HG02623 (cell line): Measurements from ENCODE around the gene OSCP1.

ENCODE experiments used
- ATAC-seq: cut with Tn5 transposase; IDR thresholded peaks from one replicate; pipeline ENCODE4 v1.9.1; 2021; ENCODE audit warnings: moderate library complexity; ENCODE audit not compliant: unreplicated experiment

OSCP1 gene

DNA sequence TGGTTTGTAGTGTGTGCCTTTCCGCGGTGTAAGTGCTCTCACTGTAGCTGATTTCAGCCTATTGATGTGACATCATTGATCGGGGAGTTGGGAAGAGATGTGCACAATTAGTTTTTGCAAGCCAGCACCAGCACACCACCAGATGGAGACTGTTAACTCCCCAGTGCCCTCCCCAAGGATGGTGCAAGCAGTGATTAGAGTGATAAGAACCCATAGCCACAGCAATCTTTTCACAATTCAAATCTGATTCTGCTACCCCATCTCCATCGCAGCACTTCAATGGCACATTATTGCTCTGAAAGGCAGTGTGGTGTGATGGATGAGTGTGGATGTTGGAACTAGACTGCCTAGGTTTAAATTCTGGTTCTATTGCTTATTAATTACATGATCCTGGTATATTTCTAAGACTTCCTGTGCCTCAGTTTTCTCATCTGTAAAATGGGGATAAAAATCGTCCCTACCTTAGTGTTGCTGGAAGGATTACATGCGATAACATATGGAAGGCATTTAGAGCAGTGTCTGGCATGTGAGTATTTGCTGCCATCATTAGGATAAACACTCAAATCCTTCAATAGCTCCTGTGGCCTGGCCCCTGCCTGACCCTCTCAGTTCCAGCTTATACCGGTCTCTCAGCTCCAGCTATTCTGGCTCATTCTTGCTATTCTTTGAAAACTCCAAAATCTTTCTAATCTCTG is 25.8 kb upstream of the OSCP1 start:
- no peak for ATAC-seq

DNA sequence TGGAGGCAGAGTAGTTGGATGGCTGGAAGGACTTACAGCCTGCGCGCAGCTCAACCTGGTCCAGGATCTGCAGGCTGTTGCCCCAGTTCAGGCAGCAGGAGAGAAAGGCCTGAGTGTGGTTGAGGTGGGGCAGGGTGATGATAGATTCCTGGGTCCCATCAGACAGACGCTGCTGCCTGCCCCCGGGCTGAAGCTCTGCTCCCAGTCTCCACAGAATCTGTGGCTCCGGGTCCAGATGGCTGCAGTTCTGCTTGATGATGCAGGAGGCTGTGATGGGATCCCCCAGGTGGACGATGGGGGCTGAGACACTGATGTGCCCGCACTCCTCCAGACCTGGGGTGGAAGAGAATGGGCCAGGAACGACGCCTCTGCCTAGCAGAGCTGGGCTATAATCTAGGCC is 25.1 kb upstream of the OSCP1 start:
- ATAC-seq, result no peak

DNA sequence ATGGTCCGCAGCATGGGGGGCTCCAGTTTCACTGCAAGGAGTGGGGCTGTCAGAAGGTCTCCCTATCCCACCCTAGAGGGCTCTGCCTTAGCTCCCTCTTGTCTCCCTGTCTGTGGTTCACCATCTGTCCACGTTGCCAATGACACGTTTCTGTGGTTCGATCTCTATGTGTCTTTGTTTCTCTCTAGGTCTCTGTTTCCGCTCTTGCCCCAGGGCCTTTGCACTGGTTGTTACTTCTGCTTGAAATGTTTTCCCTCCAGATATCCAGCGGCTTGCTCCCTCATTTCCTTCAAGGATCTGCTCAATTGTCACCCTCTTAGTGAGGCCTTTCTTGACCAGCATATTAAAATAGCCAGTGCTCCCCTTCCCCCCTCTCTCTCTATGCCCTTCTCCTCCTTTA is 22.4 kb upstream of the OSCP1 start:
- ATAC-seq, result no peak

DNA sequence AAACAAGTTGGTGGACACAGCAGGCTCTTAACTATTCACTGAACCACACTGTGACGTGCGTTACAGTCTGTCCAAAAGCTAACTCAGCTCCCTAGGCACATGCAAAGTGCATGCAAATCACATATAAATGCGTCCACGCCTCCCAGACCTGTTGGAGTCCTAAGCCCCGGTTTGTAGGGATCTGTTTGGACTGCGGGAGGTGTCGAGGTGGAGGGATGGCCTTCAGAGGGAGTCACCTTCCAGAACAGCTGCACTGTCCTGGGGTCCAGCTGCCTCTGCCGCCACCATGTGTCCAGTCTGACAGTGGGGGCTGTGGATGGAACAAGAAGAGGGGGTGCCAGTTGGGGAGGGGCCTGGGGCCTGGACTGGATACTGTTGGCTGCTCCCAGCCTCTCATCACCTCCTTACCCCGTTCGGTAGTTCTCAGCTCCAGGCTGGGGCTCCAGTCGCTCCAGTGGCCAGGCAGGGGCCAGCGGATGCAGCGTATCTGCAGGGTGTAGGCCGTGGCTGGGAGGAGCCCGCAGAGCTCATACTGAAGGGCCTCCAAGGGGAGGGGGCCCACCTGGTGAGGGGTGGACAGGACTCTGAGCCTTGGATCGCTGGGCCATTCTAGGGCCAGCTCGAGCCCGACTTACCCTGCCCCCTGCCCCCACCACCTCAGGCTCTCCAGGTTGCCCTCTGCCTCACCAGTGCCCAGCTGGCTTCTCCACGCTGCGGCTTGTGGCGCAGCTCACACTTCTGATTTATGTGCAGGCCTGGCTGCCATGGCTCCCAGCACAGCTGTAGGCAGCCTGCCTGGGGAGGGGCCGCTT is 21.8 kb upstream of the OSCP1 start:
- no peak for ATAC-seq

DNA sequence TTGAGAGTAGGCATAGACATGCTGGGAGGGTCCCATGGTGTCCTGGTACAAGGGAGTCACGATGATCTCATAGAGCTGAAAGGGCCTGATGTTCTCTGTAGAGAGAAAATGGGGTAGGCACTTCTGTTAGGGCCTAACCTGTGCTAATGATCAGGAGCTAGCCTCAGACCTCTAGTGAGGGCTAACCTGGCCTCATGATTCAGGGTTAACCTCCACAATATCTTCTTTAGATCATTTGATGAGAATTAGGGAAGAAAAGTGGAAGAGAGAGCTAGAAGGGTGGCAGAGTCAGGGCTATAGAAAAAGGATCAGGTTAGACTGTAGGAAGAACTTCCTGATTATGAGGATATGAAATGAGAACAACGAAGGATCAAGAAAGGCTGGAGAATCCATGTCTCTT is 18.9 kb upstream of the OSCP1 start:
- no peak for ATAC-seq

DNA sequence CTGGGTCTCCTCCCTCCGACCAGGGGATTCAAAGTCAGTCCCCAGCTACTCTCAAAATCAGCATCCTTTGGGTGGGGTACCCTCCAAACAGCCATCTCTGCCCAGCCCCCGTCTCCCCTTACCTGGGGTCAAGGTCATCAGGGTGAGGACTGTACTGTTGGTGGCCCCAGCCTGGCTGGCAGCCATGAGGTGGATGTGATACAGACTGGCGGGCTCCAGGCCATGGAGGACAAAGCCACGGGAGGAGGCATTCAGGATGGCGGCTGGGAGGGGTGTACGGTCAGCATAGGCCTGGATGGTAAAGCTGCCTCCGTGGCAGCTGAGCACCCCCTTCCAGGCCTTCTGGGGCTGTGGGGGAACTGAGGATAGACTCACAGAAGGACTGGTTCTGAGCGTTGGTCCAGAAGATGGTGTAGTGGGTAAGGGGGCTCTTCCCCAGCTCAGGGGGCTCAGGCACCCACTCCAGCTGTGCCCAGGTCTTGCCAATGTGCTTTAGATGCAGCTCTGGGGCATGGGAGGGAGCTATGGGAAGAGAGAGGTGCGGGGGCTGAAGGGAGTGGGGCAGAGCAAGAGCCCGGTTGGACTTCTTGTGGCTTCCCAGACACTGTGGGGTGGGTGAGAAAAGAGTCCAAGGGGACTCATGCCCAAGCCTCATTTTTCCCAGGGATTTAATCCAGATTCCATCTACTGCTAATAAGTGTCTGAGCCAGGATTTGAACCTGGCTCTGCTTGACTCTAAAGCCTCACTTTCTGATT is 17.6 kb upstream of the OSCP1 start:
- no peak for ATAC-seq

DNA sequence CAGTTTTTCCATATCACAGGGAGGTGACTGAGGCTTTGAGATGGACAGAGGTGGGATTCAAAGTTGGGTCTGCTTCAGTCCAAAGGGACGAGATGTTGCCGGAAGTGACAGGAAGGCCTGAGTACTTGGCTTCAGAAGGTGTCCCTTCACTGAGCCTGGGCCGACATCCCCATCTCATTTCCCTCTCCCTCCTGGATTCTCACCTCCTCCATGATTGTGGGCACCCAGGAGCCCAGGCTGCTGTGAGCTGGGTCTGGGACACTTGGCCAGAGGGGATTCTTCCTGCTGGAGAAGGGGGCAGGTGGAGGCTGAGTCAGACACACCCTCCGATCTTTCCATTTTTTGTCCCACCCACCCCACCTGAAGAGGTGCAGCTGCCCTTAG is 16.8 kb upstream of the OSCP1 start:
- ATAC-seq, result no peak

DNA sequence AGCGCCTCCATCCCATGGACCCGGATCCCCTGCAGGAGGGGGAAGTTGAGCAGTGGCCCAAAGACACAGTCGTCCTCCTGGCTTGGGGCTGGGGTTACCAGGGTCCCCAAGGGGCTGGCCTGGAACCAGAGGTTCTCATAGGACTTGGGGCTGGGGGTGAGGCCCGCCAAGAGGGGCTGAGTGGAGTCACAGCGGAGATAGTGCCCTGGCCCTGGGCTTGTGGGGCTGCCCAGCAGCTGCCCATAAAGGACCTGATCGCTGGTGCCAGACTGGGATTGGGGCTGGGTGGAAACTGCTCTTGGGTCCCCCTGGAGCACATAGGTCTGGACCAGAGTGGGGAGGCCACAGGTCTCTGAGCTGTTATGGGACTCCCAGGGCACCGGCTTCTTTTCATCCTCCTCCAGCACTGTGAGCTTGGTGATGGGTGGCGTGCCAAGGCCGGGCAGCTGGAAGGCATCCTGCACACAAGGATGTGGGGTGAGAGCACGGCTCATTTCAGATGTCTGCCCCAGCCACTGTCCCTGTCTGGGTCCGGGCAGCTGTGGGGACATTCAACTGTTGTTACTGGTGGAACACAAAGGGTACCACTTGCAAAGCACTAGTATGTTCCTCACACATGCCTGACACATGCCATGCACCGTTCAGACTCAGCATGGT is 16.2 kb upstream of the OSCP1 start:
- no peak for ATAC-seq

DNA sequence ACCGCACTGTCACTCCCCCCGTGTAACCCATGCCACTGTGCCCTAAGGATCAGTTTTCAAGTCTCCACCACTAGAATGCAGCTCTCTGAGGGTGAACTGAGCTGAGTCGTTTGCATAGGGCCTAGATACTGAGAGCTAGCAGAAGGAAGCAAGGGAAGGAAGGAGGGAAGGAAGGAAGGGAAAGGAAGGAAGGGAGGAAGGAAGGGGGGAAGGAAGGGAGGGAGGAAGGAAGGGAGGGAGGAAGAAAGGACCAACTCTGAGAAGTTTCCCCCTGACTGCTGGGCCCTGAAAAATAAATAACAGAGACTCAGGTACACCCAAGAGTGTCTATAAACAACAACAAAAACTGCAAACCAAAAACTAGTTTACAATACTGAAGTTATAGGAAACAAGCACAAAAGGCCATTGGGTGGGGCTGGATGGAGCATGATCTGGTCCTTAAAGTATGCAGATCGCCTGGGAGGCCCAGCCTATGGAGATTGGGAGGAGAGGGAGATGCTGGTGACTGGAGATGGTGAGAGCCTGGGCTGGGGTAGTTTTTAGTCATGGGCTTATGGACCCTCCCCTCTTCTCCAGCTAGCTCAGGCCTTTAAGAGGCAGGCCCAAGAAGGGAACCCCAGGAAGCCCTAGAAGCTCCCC is 15.6 kb upstream of the OSCP1 start:
- no peak for ATAC-seq

DNA sequence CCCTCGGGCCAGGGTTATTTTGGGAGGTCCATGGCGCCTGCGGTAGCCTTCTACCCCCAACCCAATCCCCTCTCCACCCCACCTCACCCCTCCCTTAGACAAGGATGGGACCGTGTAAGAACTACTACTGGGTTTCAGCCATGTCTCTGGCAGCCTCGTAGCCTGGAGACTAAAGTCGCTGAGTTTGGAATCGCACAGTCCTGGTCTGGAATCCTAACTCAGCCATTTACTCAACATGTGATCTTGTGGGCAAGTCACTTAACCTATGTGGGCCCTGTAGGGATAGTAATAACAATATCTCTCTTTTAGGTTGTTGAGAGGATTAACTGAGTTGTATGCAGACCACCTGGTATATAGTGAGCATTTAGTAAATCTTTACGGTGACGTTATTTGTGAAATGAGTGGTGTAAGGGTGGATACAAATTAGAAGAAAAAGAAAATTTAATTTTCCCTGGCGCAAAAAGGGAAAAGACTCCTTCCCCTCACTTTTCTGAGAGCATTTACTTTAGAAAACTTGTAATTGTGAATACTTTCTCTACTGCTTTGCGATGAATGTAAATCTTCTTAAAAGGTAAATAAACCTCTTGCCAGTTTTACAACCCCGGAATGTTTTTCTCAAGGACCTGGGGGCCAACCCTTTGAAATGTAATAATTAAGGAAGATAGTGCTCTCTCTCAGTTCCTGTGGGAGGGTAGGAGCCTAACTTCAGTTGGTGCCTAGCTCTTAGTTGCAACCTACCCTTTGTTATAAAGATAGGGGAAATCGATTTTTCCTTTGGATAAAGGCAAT is 14.5 kb upstream of the OSCP1 start:
- peak; percentile 29 for ATAC-seq

DNA sequence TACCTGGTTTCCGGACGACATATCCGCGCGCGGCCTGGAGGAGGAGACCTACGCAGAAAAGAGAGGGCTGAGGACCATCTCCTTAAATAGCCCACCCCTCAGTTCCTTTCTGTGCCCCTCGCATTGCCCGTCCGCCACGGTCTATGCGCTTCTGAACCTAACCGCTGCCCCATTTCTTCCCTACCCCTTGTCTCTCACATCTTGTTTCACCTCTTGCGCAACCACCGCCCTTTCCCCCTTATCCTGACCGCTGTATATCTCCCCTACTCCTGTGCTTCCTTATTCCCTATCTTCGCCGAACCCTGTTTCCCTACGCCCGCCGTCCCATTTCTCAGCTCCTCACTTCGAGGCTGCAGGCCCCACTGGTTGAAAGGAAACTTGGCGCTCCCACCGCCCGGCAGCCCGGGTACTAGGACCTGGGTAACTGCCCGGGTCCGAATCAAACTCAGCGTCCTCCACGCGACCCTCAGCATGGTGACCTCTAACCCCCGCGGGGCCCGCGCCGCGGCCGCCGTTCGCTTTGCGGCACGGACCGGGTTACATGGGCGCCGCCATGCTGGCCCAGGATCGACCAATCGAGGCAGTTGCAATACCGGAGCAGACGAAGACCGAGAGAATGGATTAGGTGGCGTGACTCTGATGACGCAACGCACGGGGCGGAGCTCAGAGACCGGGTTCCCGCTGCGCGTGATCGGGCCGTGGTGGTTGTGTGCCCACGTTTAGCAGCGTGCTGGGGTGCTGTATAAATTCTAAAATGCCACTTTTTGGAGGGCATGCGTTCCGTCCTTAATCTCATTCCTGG is 13.8 kb upstream of the OSCP1 start, which contains the start of gene MRPS15:
Gene MRPS15 (minus strand): TSS at position 582 of the 802 bp plus-strand sequence. CDS start 109 bp downstream, at position 473.
- ATAC-seq, result peak; percentile 87

DNA sequence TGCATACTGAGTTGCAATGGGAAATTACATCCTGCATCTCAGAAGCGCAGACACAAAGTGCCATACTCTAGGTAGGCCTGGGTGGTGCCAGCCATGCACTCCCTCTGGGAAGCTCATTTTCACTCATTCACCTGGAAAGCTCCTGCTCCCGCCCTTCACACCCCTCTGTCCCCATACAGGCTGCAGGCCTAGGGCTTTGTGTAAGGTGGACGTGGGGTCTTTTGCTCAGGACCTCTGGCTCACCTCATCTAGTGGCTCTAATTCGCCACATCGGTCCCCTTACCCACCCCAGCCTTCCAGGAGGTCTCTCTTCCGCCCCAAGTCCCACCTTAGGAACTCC is 13.2 kb upstream of the OSCP1 start:
- ATAC-seq, result no peak

DNA sequence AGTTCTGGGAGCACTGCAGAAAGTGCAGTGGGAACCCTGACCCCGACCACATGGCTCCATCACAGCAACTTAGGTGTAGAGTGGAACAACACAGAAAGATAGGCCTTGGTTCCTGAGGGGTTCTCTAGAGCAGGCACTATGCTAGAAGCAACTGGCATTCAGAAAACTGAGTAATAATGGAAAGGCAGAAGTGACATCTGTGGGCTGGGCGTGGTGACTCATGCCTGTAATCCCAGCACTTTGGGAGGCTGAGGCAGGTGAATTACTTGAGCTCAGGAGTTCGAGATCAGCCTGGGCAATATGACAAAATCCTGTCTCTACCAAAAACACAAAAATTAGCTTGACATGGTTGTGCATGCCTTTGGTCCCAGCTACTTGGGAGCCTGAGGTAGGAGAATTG is 8.7 kb upstream of the OSCP1 start:
- no peak for ATAC-seq

DNA sequence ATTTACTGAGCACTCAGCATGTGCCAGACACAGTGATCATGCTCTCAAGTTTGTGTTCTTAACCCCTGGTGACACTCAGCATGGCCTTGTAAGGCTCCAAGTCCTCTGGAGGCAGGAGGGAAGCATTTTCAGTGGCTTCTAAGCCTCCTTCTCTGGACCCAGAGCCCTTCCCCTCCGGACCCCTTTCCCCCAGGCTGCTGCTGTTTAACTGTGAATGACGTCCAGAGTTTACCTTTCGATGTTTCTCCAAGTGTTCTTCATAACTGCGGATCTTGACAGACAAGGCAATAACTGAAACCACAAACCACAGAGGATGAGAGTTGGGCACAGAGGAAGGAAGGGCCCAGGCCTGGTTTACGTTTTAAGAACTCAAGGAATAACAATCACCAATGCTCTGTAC is 7.4 kb upstream of the OSCP1 start:
- no peak for ATAC-seq

DNA sequence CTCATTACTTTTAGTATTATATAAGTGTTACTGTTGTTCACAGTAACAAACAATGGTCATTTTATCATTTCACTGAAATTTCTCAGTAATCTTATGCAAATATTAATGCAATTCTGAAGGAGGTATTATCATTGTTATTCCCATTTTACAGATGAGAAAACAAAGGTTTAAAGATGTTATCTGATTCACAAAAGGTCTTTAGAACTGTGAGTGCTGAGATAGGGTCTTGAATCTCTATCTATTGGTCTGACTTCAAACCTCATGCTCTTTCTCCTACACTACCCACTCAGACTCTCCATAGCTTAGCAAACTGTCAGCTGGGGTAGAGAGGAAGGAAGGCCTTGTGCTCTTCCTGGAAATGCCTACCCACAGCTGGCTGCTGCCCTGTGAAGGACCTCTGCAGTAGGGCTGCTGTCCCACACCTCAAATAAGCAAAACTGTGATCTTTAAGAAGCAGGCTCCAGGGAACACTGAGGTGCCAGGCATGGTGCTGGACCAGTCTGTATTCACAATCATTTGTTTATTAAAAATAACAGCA is 6.2 kb upstream of the OSCP1 start:
- no peak for ATAC-seq

DNA sequence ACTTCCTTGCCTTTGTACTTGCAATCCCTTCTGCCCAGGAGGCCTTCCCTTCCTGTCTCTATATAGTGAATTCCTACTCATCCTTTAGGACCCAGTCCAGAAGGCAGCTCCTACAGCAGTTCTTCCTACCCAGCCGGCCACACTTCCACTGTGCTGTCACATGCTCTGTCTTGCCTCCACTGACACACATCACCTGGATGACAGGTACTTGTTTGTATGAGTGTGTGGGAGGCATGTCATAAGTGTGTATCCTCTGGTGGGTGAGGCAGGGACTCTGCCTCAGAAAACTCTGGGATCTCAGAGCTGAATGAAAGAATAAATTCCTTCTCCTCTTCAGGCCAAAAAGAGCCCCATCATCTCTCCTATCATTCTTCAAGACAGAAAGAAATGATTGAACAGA is 5.1 kb upstream of the OSCP1 start:
- ATAC-seq, result no peak

DNA sequence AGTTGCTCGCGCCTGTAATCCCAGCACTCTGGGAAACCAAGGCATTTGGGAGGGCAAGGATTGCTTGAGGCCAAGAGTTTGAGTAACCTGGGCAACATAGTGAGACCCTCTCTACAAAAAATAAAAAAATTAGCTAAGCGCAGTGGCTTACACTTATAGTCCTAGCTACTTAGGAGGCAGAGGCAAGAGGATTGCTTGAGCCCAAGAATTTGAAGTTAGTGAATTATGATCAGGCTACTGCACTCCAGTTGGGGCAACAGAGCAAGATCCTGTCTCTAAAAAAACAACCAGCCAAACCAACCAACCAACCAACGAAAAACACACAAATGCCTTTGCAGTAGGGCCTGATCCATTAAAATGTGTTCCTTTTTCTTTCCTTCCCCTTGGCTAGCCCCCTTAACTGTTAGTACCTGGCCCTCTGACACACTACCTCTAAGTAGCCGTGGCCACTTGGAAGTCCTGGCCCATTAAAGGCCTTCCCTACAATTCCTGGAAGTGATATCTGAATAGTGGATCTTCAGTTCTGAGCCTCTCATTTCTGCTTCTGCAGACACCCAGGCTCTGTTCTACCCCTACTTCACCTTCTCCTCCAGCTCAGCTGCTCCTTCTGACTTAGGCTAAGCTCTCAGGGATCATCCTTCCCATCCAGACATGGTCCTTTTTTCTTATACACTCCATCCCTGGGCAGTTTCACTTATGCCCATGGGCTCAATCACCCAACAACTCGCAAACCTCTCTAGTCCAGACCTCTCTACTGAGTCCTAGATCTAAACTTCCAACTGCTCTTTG is 3.5 kb upstream of the OSCP1 start:
- ATAC-seq, result no peak

DNA sequence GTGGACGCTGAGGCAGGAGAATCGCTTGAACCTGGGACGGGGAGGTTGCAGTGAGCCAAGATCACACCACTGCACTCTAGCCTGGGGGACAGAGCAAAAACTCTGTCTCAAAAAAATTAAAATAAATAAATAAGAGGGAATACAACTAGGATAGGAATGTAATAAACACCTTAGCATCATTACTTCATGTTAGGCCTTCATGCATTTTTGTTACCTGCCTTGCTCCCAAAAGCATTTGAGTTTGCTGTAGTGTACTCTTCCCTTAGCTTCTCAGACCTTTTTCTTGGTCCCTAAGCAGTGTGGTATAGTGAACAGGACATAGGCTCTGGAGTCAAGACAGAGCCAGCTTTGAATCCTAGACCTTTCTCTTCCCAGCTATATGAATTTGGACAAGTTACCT is 2.8 kb upstream of the OSCP1 start:
- no peak for ATAC-seq
